BLaER1 (cell line): ENCODE data around the gene C1RL.
"Not testable (repeated sequence)": the region's sequence is repeated elsewhere in the genome, so short reads cannot be mapped to it uniquely, and the experiment has no call there.

ENCODE experiments used
- H3K27ac ChIP-seq: shearing (Covaris generic); formaldehyde crosslinking; 2 replicates; pipeline ENCODE4 v1.8.1; 2022
- H3K27me3 ChIP-seq: shearing (Covaris generic); formaldehyde crosslinking; 2 replicates; pipeline ENCODE4 v1.8.1; 2022
- H3K36me3 ChIP-seq: shearing (Covaris generic); formaldehyde crosslinking; 2 replicates; pipeline ENCODE4 v1.8.1; 2022
- H3K4me1 ChIP-seq: shearing (Covaris generic); formaldehyde crosslinking; 2 replicates; pipeline ENCODE4 v1.8.1; 2022
- H3K4me2 ChIP-seq: shearing (Covaris generic); formaldehyde crosslinking; 2 replicates; pipeline ENCODE4 v1.8.1; 2022
- H3K4me3 ChIP-seq: shearing (Covaris generic); formaldehyde crosslinking; 2 replicates; pipeline ENCODE4 v1.8.1; 2022
- H3K9ac ChIP-seq: shearing (Covaris generic); formaldehyde crosslinking; 2 replicates; pipeline ENCODE4 v1.8.1; 2022
- H3K9me3 ChIP-seq: shearing (Covaris generic); formaldehyde crosslinking; 2 replicates; pipeline ENCODE4 v1.8.1; 2022
- H4K20me1 ChIP-seq: shearing (Covaris generic); formaldehyde crosslinking; 2 replicates; pipeline ENCODE4 v1.8.1; 2022
- Cebpa-rat ChIP-seq: shearing (Covaris generic); IDR thresholded peaks from 2 replicates; pipeline ENCODE4 v1.8.1; 2022

Gene C1RL

DNA sequence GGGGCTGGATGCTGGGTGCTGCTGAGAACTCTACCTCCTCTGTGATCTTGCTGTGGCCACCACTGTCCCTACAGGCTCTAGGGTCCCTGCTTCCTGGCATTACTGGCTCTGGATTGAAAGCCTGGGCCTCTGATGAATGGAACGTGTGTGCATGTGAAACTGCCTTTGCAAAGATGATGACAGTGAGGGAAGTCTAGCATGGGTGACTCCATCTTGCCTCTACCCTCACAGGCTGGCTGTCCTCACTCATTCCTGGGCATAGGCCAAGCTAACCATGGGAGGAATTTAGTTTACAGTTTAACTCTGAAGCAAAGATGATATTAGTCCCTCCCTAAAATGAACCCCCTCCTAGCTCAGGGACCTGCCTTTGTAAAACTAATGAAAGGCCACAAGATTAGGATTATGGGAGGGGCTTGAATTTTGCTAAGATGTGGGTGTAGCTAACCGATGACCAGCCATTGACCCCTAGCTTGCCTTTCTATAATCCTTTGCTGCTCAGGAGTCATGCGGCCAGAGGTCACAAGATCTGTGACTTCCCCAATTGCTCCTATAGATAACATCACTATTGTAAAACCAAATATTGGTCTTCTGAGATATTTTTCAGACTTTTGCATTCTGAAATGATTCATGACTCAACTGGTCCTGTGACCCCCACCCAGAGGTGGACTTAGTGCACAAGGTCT lies 50.7 kb downstream of the C1RL start:
- H3K4me3 ChIP-seq: no peak overlapping the region

GRCh38 chr12:7055736-7056135 lies 53.3 kb downstream of the C1RL start:
- H3K9me3 ChIP-seq, H3K27ac ChIP-seq, H3K27me3 ChIP-seq, H3K9ac ChIP-seq, H3K4me3 ChIP-seq, H3K4me1 ChIP-seq, H3K36me3 ChIP-seq, H3K4me2 ChIP-seq, H4K20me1 ChIP-seq: not testable (repeated sequence)

More for the DNA sequence above, 50.7 kb downstream of the C1RL start:
- Histone ChIP-seq H3K27ac (no peak overlapping the region), H3K4me1 (no peaks in the 10 kb centered on the region), H4K20me1 (no peaks in the 10 kb centered on the region), H3K4me2 (no peak overlapping the region), H3K9me3 (no peaks in the 10 kb centered on the region), H3K36me3 (no peaks in the 10 kb centered on the region), H3K27me3 (no peaks in the 10 kb centered on the region), H3K9ac (no peak overlapping the region)
- no peak for TF ChIP-seq Cebpa-rat

DNA sequence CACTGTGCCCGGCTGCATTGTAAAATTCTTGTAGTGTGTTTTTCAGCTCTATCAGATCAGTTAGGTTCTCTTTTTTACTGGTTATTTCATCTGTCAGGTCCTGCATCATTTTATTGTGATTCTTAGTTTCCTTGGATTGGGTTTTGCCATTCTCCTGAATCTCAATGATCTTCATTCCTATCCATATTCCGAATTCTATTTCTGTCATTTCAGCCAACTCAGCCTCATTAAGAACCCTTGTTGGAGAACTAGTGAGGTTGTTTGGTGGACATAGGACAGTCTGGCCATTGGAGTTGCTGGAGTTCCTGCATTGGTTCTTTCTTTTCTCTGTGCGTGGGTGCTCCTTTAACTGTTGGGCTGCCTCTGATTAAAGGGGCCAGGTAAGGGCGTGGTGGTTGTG lies 54.1 kb downstream of the C1RL start:
- no peak overlapping the region for H3K27ac ChIP-seq
- no peaks in the 10 kb centered on the region for H4K20me1 ChIP-seq
- no peaks in the 10 kb centered on the region for H3K27me3 ChIP-seq
- no peaks in the 10 kb centered on the region for H3K4me1 ChIP-seq
- no peaks in the 10 kb centered on the region for H3K36me3 ChIP-seq
- H3K9me3 ChIP-seq: no peaks in the 10 kb centered on the region
- no peak overlapping the region for H3K4me3 ChIP-seq
- no peak overlapping the region for H3K4me2 ChIP-seq
- no peak overlapping the region for H3K9ac ChIP-seq
- no peak for TF ChIP-seq Cebpa-rat

GRCh38 chr12:7049973-7050372 lies 59.0 kb downstream of the C1RL start:
- H3K27me3 ChIP-seq, H3K4me2 ChIP-seq, H3K9ac ChIP-seq, H3K4me3 ChIP-seq, H3K9me3 ChIP-seq, H3K36me3 ChIP-seq, H4K20me1 ChIP-seq, H3K27ac ChIP-seq: not testable (repeated sequence)
- peaks cover 30% of the 10 kb centered on the region for H3K4me1 ChIP-seq

GRCh38 chr12:7049445-7049951 lies 59.5 kb downstream of the C1RL start:
- H3K9me3 ChIP-seq, H3K27me3 ChIP-seq, H3K9ac ChIP-seq, H3K4me3 ChIP-seq, H4K20me1 ChIP-seq, H3K27ac ChIP-seq, H3K36me3 ChIP-seq, H3K4me2 ChIP-seq: not testable (repeated sequence)
- peaks cover 30% of the 10 kb centered on the region for H3K4me1 ChIP-seq

DNA sequence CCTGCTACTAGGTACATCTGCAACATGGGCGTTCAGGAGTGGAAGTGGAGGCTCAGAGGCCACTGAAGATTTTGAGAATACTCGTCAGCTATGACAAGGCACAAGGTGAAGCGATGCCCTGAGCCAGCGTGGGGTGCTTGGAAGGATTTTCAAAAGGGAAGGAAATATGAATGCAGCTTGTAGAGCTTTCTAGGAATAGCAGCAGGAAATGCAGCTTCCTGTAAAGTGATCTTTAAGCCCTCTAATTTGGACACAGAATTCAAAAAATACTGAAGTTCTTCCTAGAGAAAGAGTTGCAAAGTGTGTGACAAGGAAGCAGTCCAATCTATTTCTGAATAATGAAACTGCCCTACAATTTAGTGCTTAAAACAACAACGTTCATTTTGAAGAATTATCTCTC lies 61.7 kb downstream of the C1RL start:
- no peaks in the 10 kb centered on the region for H4K20me1 ChIP-seq
- no peaks in the 10 kb centered on the region for H3K27me3 ChIP-seq
- peak overlapping the region; percentile 5; the same call in 1 of the 2 replicates for H3K9ac ChIP-seq
- peak overlapping the region; percentile 5; the same call in 1 of the 2 replicates for H3K27ac ChIP-seq
- peak overlapping the region; percentile 77 for H3K4me2 ChIP-seq
- TF ChIP-seq Cebpa-rat: no peak
- peaks cover 30% of the 10 kb centered on the region for H3K4me1 ChIP-seq
- no peaks in the 10 kb centered on the region for H3K36me3 ChIP-seq
- no peaks in the 10 kb centered on the region for H3K9me3 ChIP-seq
- no peak overlapping the region for H3K4me3 ChIP-seq

DNA sequence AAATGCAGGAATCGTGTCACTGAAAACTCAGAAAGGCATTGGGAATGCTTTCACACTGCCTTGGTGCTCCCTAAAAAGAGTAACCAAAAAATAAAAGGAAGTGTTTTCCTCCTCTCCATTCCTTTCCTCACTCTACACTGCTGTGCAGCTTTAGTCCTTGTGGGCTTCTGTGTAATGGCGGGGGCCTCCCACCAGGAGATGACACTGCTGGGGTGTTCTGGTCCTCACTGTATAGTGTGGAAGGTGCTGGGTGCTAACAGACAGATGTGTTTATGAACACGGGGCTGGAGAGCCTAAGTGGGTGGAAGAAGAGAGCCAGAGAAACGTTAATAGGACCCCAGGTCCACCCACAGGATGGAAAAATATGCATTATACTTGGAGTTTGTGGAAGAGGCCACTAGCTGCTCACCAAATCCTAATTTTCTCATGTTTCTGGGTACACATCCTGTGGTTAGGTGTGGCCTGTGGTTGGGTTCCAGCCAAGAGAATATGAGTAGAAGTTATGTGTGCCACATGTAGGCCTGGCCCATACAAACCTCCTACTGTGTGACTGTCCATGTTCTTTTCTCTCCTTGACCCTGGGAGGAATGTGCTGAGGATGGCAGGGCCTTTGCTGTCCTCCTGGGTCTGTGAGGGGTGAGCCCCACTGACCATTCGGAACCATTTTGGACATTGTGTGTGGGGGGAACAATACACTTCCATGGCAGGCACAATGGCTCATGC lies 62.5 kb downstream of the C1RL start:
- Histone ChIP-seq H3K4me1 (peaks cover 30% of the 10 kb centered on the region), H3K9me3 (no peaks in the 10 kb centered on the region), H3K27ac (peak overlapping the region; percentile 5; the same call in 1 of the 2 replicates), H3K9ac (no peak overlapping the region), H3K4me2 (peak overlapping the region; percentile 77), H3K36me3 (no peaks in the 10 kb centered on the region), H4K20me1 (no peaks in the 10 kb centered on the region), H3K27me3 (no peaks in the 10 kb centered on the region), H3K4me3 (no peak overlapping the region)
- no peak for TF ChIP-seq Cebpa-rat

- Histone ChIP-seq H3K27ac (no peak overlapping the region), H3K9ac (no peak overlapping the region), H4K20me1 (no peaks in the 10 kb centered on the region), H3K4me2 (peak overlapping the region; percentile 77; the same call in 1 of the 2 replicates), H3K36me3 (no peaks in the 10 kb centered on the region), H3K4me1 (peaks cover 30% of the 10 kb centered on the region), H3K27me3 (no peaks in the 10 kb centered on the region), H3K4me3 (no peak overlapping the region), H3K9me3 (no peaks in the 10 kb centered on the region)
- no peak for TF ChIP-seq Cebpa-rat
Measured at GRCh38 chr12:7045913-7046312, 63.1 kb downstream of the C1RL start.
